ENCODE data around the gene TENM4. TPM values are rescaled to one million over a fixed set of nuclear protein-coding genes. Genes with fewer than 3 reads are reported as not detected.

Gene TENM4
- total and polyA plus RNA-seq, 10 of the 15 experiments (the other 5 are each of a cell fraction or from before 2014, with no cell fraction given): 0.03 to 0.12 (median 0.06) TPM; not detected in 7

DNA sequence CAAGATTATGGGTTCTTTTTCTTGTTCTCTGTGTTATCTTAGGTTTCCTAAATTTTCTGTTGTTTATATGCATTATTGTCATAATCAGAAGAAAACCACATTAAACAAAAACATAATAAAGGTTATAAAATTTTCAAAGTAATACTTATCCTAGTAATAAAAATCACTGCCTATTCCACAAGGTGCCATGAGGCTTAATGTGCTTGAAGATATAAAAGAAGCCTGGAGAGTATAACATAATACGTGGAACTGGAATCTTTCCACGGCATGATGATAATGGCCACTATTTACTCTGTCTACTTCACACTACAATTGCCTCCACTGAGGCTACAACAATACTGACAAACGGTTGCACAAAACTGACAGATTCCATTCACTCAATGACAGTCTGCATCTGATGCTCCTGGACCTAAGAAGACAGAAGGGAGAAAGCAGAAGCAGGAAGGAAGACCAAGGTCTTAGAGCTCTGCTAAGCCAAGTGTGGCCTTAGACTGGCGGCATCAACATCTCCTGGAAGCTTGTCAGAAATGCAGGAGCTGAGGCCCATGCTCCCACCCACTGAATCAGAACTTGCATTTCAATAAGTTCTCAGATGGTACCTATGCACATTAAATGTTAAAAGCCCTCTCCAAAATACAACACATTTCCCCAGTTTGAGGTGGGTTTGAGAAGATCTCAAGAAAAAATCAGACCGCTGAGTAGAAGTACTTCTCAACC lies 13.1 kb downstream of the TENM4 start:
- no TSS peak for BruUV-seq (replicated peaks)
- POLR2A ChIA-PET: no interaction called here
- H3K9me3 ChIP-seq (replicated peaks; ENCODE audit: control insufficient read depth, insufficient read depth, low read length): no peaks in the 10 kb centered on the region
- in situ Hi-C loops (cut with MboI) (no loop called here), intact Hi-C loops (cut with micrococcal nuclease; ENCODE audit: unreplicated experiment) (no loop called here)
- H3K27me3 ChIP-seq (replicated peaks in 1 of 2; ENCODE audit: control insufficient read depth in 2 of 2, insufficient read depth in 2 of 2, low read length in 1 of 2): 0 out of 4 replicates have a peak, but pooled peaks cover 0 to 3% of the 10 kb centered on the region in 2 experiments
- H4K20me1 ChIP-seq (ENCODE audit: control insufficient read depth, insufficient read depth): no peaks in the 10 kb centered on the region
- no peaks in the 10 kb centered on the region for H3K36me3 ChIP-seq (ENCODE audit: control insufficient read depth in 2 of 2, insufficient read depth in 2 of 2, low read length in 1 of 2)
- RAD21 ChIA-PET (ENCODE audit: unreplicated experiment): no interaction called here
- no peaks in the 10 kb centered on the region for H3K79me2 ChIP-seq (ENCODE audit: control insufficient read depth, insufficient read depth, low read length)
- SMC1A ChIA-PET (ENCODE audit: uncharacterized antibody, unreplicated experiment): no interaction called here
- WGBS (ENCODE audit: insufficient coverage, insufficient replicate concordance, low lambda C conversion rate, missing lambda C conversion rate): 60% methylated on average over 5 of the region's 5 CpGs
- H3K4me3 ChIP-seq: no peak overlapping the region
- no peak overlapping the region for H3K27ac ChIP-seq (ENCODE audit: control insufficient read depth, insufficient read depth)
- DNase-seq (ENCODE audit: low read depth, low spot score) (no peak), ATAC-seq (no peak), FAIRE-seq (no peak)
- TF ChIP-seq HDAC2 (IDR thresholded peaks at IDR 0.05): no peak
- no peak for TF ChIP-seq RCOR1 (conservative IDR thresholded peaks at IDR 0.05; ENCODE audit: low read depth, low read length)
- no peak for TF ChIP-seq ATF3 (IDR thresholded peaks at IDR 0.05; ENCODE audit: borderline replicate concordance, extremely low read depth, low read depth, low read length)
- no peak for TF ChIP-seq MEF2B (IDR thresholded peaks at IDR 0.05; ENCODE audit: partially characterized antibody, poor library complexity, severe bottlenecking)
- no peak for TF ChIP-seq TARDBP (IDR thresholded peaks at IDR 0.05; ENCODE audit: borderline replicate concordance)
- TF ChIP-seq CBX3 (IDR thresholded peaks at IDR 0.05; ENCODE audit: borderline replicate concordance, low read depth): no peak
- TF ChIP-seq GATAD2B (conservative IDR thresholded peaks at IDR 0.05; ENCODE audit: low read depth): no peak
- TF ChIP-seq CREM (IDR thresholded peaks at IDR 0.05; ENCODE audit: low read depth): no peak
- TF ChIP-seq PAX5 (IDR thresholded peaks at IDR 0.05; ENCODE audit: borderline replicate concordance, low read depth, low read length): no peak
- no peak for TF ChIP-seq CEBPB (IDR thresholded peaks at IDR 0.05; ENCODE audit: borderline replicate concordance in 1 of 2, low read depth in 2 of 2, low read length in 2 of 2)
- no peak overlapping the region for H3K4me2 ChIP-seq (ENCODE audit: control insufficient read depth, insufficient read depth)
- no peak overlapping the region for H2AFZ ChIP-seq (ENCODE audit: control insufficient read depth, low read depth, low read length)
- CTCF ChIA-PET: interaction anchor here (1.0 to 1.7 kb wide), 2 partner anchors 16 to 27 kb away, joined by 3 to 5 read pairs; no protein-coding TSS in a partner anchor
- no peaks in the 10 kb centered on the region for H3K4me1 ChIP-seq (ENCODE audit: control insufficient read depth, insufficient read depth, low read length)
- H3K9ac ChIP-seq (ENCODE audit: control insufficient read depth, insufficient read depth, low read length): no peak overlapping the region
